HG02763 (cell line): Measurements from ENCODE around the gene ARID4A.
"Not testable (repeated sequence)": the region's sequence is repeated elsewhere in the genome, so short reads cannot be mapped to it uniquely, and the experiment has no call there.

ENCODE experiments used
- ATAC-seq: cut with Tn5 transposase; IDR thresholded peaks from one replicate; pipeline ENCODE4 v1.9.1; 2021; ENCODE audit warnings: mild to moderate bottlenecking, moderate library complexity; ENCODE audit not compliant: unreplicated experiment

Gene ARID4A

GRCh38 chr14:58288106-58288792 is 10.1 kb upstream of the ARID4A start:
- ATAC-seq = no peak

- no peak for ATAC-seq
Observed at GRCh38 chr14:58291646-58292045, 6.7 kb upstream of the ARID4A start.

GRCh38 chr14:58292187-58292586 is 6.2 kb upstream of the ARID4A start:
- no peak for ATAC-seq

GRCh38 chr14:58294201-58294600 is 4.2 kb upstream of the ARID4A start:
- no peak for ATAC-seq

GRCh38 chr14:58296726-58297125 is 1.6 kb upstream of the ARID4A start:
- no peak for ATAC-seq

GRCh38 chr14:58297412-58297761 is 968 bp upstream of the ARID4A start:
- no peak for ATAC-seq

GRCh38 chr14:58297762-58298476 is 436 bp upstream of the ARID4A start:
- ATAC-seq = peak; percentile 81

- no peak for ATAC-seq
Observed at GRCh38 chr14:58299401-58300330, 1.3 kb downstream of the ARID4A start.

GRCh38 chr14:58301416-58301815 is 3.1 kb downstream of the ARID4A start:
- ATAC-seq = no peak

- no peak for ATAC-seq
Observed at GRCh38 chr14:58305730-58306129, 7.4 kb downstream of the ARID4A start.

GRCh38 chr14:58307597-58308316 is 9.4 kb downstream of the ARID4A start:
- no peak for ATAC-seq

GRCh38 chr14:58309086-58309485 is 10.7 kb downstream of the ARID4A start:
- no peak for ATAC-seq

GRCh38 chr14:58313699-58314098 is 15.3 kb downstream of the ARID4A start:
- ATAC-seq = no peak

GRCh38 chr14:58315606-58316005 is 17.3 kb downstream of the ARID4A start:
- ATAC-seq = no peak

GRCh38 chr14:58327019-58327418 is 28.7 kb downstream of the ARID4A start:
- no peak for ATAC-seq

- ATAC-seq = peak; percentile 67
Observed at GRCh38 chr14:58331111-58331510, 32.8 kb downstream of the ARID4A start.

- ATAC-seq = no peak
Observed at GRCh38 chr14:58332561-58332960, 34.2 kb downstream of the ARID4A start.

- not testable (repeated sequence) for ATAC-seq
Observed at GRCh38 chr14:58339666-58340065, 41.3 kb downstream of the ARID4A start.

- no peak for ATAC-seq
Observed at GRCh38 chr14:58341152-58341748, 42.9 kb downstream of the ARID4A start.

GRCh38 chr14:58343535-58343934 is 45.2 kb downstream of the ARID4A start:
- ATAC-seq = not testable (repeated sequence)
